Stimulated activated naive CD8-positive, alpha-beta T cell treated with anti-CD3 and anti-CD28 coated beads, Interleukin-15, amount 100 ng/mL, for 72 hours (primary cell): ENCODE results near the gene NUDT12.

Experiments
- ATAC-seq: fragments of 150-1000 bp; cut with Tn5 transposase; 2 replicates; pipeline ENCODE4 v1.10.0; 2021; ENCODE audit warnings: mild to moderate bottlenecking, moderate library complexity
- DNase-seq, 2 donors: peaks; one replicate each; pipeline ENCODE4 v3.0.0; 2021 to 2022
- H3K27ac Mint-ChIP-seq, 2 donors: one replicate each; pipeline ENCODE4 v1.8.0; 2022; ENCODE audit warnings: mild to moderate bottlenecking in 2 of 2, mixed read lengths in 2 of 2, moderate library complexity in 2 of 2
- H3K27me3 Mint-ChIP-seq: one replicate; pipeline ENCODE4 v1.8.0; 2022; ENCODE audit warnings: mixed read lengths
- H3K4me1 Mint-ChIP-seq: one replicate; pipeline ENCODE4 v1.8.0; 2022; ENCODE audit warnings: mild to moderate bottlenecking, mixed read lengths
- H3K4me3 Mint-ChIP-seq, 2 donors: one replicate each; pipeline ENCODE4 v1.8.0; 2022; ENCODE audit warnings: mild to moderate bottlenecking in 2 of 2, mixed read lengths in 2 of 2, moderate library complexity in 1 of 2
- H3K9me3 Mint-ChIP-seq, 2 donors: one replicate each; pipeline ENCODE4 v1.8.0; 2022; ENCODE audit warnings: mixed read lengths in 2 of 2

Gene NUDT12

DNA sequence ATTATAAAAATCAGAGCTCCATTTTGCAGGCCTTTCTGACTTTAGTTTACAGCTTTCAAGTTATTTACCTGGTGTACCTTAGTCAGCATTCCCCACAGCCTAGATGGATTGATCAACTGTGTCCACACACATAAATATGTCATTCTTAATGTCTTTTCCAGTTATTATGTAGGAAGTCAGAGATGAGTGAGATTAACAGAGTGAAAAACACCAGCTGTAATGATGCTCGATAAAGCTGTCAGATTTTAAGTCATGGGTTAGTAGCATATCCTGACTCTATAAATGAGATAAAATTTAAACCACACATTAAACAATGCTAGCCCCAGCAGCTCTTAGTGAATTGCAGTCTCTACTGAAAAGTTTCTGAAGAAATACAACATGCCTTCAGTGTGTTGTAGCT, 48.9 kb downstream of the NUDT12 start:
- DNase-seq (no peak), ATAC-seq (no peak)
- Mint-ChIP-seq H3K9me3 (no peaks in the 10 kb centered on the region), H3K4me1 (no peaks in the 10 kb centered on the region), H3K4me3 (no peak overlapping the region), H3K27ac (no peak overlapping the region), H3K27me3 (peaks cover 12% of the 10 kb centered on the region)

DNA sequence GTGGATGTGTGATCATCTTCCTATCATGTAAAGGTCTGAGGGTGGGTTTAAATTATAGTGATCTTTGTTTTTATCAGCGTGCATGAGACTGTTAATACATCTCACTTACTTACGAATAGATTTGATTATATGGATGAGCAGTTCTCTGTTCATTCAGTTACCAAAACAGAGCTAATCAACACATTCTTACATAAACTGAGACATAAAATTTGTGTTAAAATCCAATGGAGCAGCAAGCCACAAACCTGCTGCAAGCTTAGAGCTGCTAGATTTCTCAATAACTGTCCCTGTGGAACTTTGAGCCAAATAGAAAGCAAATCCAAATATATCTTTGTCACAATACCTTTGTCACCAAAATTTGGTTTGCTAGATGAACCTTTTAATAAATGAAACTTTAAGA, 50.1 kb downstream of the NUDT12 start:
- DNase-seq (no peak), ATAC-seq (no peak)
- Mint-ChIP-seq H3K4me3 (no peak overlapping the region), H3K9me3 (no peaks in the 10 kb centered on the region), H3K27me3 (peaks cover 12% of the 10 kb centered on the region), H3K4me1 (no peaks in the 10 kb centered on the region), H3K27ac (no peak overlapping the region)

DNA sequence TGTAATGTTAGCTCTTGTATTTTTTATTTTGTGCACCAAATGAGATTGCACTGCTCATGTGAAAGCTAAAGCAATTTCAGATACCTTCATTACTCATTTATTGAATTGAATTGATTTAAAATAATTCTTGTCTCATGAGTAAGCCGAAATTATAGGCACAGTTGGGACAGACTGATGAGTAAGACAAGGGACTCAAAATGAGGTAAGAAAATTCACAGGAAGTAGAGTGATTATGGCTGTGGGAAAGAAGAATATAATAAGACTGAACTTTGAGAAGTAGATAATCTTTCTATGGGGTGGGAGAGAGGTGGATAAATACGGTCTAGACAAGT, 51.1 kb downstream of the NUDT12 start:
- Mint-ChIP-seq H3K4me1 (no peaks in the 10 kb centered on the region), H3K27ac (no peak overlapping the region), H3K9me3 (peaks cover 0 to 8% of the 10 kb centered on the region in 2 donors), H3K4me3 (no peak overlapping the region), H3K27me3 (peaks cover 12% of the 10 kb centered on the region)
- ATAC-seq (no peak), DNase-seq (no peak)

- H3K9me3 Mint-ChIP-seq, result peaks cover 4 to 9% of the 10 kb centered on the region in 2 donors
- no peak overlapping the region for H3K27ac Mint-ChIP-seq
- no peak for DNase-seq
- ATAC-seq, result no peak
- H3K27me3 Mint-ChIP-seq, result peaks cover 10% of the 10 kb centered on the region
- H3K4me1 Mint-ChIP-seq, result no peaks in the 10 kb centered on the region
- H3K4me3 Mint-ChIP-seq, result no peak overlapping the region
Observed at GRCh38 chr5:103510851-103511553, 51.6 kb downstream of the NUDT12 start.

DNA sequence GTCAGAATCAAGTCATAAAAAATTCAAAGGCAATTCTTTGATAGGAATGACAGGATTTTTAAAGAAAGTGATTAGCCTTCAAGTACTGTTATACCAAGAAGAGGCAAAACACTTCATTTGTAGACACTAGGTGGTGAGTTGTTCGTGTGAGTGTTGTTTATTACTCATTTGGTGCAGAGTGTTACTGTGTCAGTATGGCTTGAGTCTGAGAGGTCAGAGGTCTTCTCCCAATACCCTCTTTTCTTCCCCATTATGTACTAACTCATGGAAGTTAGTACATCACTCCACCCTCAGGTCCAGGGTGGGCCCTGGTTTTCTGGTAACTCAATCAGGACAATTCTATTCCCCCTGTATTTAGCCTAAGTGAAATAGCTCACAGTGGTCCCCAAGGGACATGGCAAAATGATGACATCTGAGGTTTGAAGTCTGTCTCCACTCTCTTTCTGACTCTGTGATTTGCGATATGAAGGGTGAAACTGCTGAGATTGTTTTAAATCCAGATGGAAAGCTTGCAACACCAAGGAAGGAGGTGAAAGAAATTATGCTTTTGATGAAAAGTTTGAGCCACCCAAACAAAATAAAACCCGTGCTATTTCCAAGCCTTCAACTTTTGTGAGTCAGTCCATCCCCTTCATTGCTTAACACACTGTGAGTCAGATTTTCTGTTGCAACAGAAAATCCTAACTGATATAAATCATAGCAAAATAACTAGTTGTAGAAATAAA, 56.8 kb downstream of the NUDT12 start:
- H3K4me1 Mint-ChIP-seq, result no peaks in the 10 kb centered on the region
- H3K27ac Mint-ChIP-seq, result no peak overlapping the region
- peaks cover 9% of the 10 kb centered on the region for H3K27me3 Mint-ChIP-seq
- DNase-seq (no peak), ATAC-seq (no peak)
- H3K9me3 Mint-ChIP-seq, result peaks cover 5 to 9% of the 10 kb centered on the region in 2 donors
- no peak overlapping the region for H3K4me3 Mint-ChIP-seq

DNA sequence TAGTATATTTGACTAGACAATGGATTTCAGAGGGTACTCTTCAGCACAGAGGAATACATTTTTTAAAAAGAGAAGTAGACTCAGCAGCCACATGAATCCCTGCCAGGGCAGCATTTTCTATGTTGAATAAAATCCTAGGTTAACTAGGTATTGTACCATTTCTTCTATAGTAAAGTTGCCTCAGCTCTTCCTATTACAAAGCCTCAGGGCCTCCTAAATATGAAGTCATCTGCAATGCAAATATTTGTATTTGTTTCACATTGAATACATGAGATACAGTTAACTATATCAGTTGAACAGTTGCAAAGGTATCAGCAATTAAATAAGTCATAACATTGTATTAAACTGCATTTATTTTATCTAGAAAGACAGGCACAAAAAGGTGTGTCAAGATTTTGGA, 59.5 kb downstream of the NUDT12 start:
- peaks cover 5 to 9% of the 10 kb centered on the region in 2 donors for H3K9me3 Mint-ChIP-seq
- peaks cover 14% of the 10 kb centered on the region for H3K27me3 Mint-ChIP-seq
- ATAC-seq (no peak), DNase-seq (no peak)
- H3K4me3 Mint-ChIP-seq, result no peak overlapping the region
- no peak overlapping the region for H3K27ac Mint-ChIP-seq
- H3K4me1 Mint-ChIP-seq, result no peaks in the 10 kb centered on the region

DNA sequence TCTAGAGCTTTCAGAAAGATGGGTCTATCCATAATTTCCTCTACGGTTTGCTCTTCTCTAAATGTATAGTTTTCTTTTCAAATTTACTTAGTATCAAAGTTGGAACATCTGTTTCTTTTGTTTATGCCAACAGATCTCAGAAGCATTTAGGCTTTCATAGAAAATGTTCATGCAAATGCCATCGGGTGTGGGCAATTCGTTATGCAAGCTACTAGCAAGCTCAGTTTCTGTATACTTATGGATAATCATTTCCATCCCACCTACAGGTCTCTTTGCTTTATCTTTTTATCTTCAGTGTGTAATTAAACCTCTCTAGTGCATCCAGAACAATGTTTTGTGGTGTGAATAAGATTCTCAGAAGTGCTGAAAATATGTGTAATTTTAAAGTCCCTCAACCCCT, 59.9 kb downstream of the NUDT12 start:
- peaks cover 17% of the 10 kb centered on the region for H3K27me3 Mint-ChIP-seq
- no peak overlapping the region for H3K4me3 Mint-ChIP-seq
- peaks cover 5 to 9% of the 10 kb centered on the region in 2 donors for H3K9me3 Mint-ChIP-seq
- no peak for ATAC-seq
- DNase-seq, result no peak
- no peak overlapping the region for H3K27ac Mint-ChIP-seq
- H3K4me1 Mint-ChIP-seq, result no peaks in the 10 kb centered on the region
